ENCODE measurements around the gene MS4A14.

- no peak for TF ChIP-seq CTCF (IDR thresholded peaks at IDR 0.05; ENCODE audit: insufficient read depth, low read length)
- TF ChIP-seq POLR2AphosphoS5 (IDR thresholded peaks at IDR 0.05; ENCODE audit: low read depth): no peak
- TF ChIP-seq REST (IDR thresholded peaks at IDR 0.05; ENCODE audit: insufficient replicate concordance, low read depth): no peak
Measured at GRCh38 chr11:60447070-60447469, 50.8 kb downstream of the MS4A14 start.

Measured in HL-60 (cell line).